IMR-90 (cell line): ENCODE results near the gene ANK3. TPM values are rescaled to one million over a fixed set of nuclear protein-coding genes. Genes with fewer than 3 reads are reported as not detected.

Experiments used
- ATAC-seq: fragments of 200-7000 bp; cut with Tn5 transposase; 2 replicates; pipeline ENCODE4 v1.9.1; 2020; ENCODE audit warnings: low read depth, mild to moderate bottlenecking, moderate library complexity
- BruUV-seq: library from RNA; stranded (reverse); fragments of 400-500 nt; replicated peaks from 2 replicates; lab custom pipeline; 2021; lab: Mats Ljungman, UMichigan
- CTCF ChIA-PET: fragments of 300-600 bp; formaldehyde crosslinking; extraction: SDS; loops from one replicate; lab custom pipeline; 2021; ENCODE audit warnings: antibody characterized with exemption; lab: Yijun Ruan, JAX
- POLR2A ChIA-PET: fragments of 300-600 bp; sonication (Branson Sonifier 250); formaldehyde crosslinking; loops from one replicate; lab custom pipeline; 2022; ENCODE audit warnings: antibody characterized with exemption; ENCODE audit not compliant: unreplicated experiment; lab: Charles Lee
- DNase-seq: peaks from one replicate; pipeline ENCODE4 v3.0.0; 2013
- H2AFZ ChIP-seq: replicated peaks from 2 replicates; pipeline ENCODE3; 2013; ENCODE audit warnings: low read length, mild to moderate bottlenecking; ENCODE audit not compliant: poor library complexity
- H2AK5ac ChIP-seq: 2 replicates; pipeline ENCODE4 v1.6.1; 2013; ENCODE audit warnings: low read depth, low read length, inconsistent platforms
- H2AK9ac ChIP-seq: replicated peaks from 2 replicates; pipeline ENCODE3; 2013; ENCODE audit warnings: mild to moderate bottlenecking, low read depth, low read length, moderate library complexity; ENCODE audit not compliant: poor library complexity
- H2BK120ac ChIP-seq: 2 replicates; pipeline ENCODE4 v1.6.1; 2013; ENCODE audit warnings: low read depth, low read length, inconsistent platforms
- H2BK15ac ChIP-seq: 3 replicates; pipeline ENCODE4 v1.6.1; 2013; ENCODE audit warnings: low read depth, low read length, inconsistent platforms
- H2BK20ac ChIP-seq: 2 replicates; pipeline ENCODE4 v1.6.1; 2013; ENCODE audit warnings: low read depth, mild to moderate bottlenecking, inconsistent platforms, low read length, moderate library complexity
- H2BK5ac ChIP-seq: 2 replicates; pipeline ENCODE4 v1.6.1; 2013; ENCODE audit warnings: mild to moderate bottlenecking, low read depth, low read length, inconsistent platforms; ENCODE audit not compliant: poor library complexity, severe bottlenecking
- H3K14ac ChIP-seq: replicated peaks from 2 replicates; pipeline ENCODE4 v1.6.1; 2013; ENCODE audit warnings: low read depth, low read length, inconsistent platforms
- H3K18ac ChIP-seq: 2 replicates; pipeline ENCODE4 v1.6.1; 2013; ENCODE audit warnings: low read depth, low read length, control low read depth
- H3K23ac ChIP-seq: 2 replicates; pipeline ENCODE4 v1.6.1; 2013; ENCODE audit warnings: low read depth, low read length, inconsistent platforms
- H3K27ac ChIP-seq: 2 replicates; pipeline ENCODE4 v1.5.1; 2013; ENCODE audit warnings: mild to moderate bottlenecking, control low read depth, low read length; ENCODE audit not compliant: insufficient read depth
- H3K27me3 ChIP-seq: 2 replicates; pipeline ENCODE4 v1.6.1; 2013; ENCODE audit warnings: low read length; ENCODE audit not compliant: control insufficient read depth, insufficient read depth
- H3K36me3 ChIP-seq: 2 replicates; pipeline ENCODE4 v1.6.1; 2013; ENCODE audit warnings: low read length, mixed read lengths; ENCODE audit not compliant: control insufficient read depth, insufficient read depth
- H3K4ac ChIP-seq: 2 replicates; pipeline ENCODE4 v1.6.1; 2013; ENCODE audit warnings: low read depth, low read length, inconsistent platforms
- H3K4me1 ChIP-seq: 2 replicates; pipeline ENCODE4 v1.6.1; 2013; ENCODE audit warnings: low read length, mixed read lengths; ENCODE audit not compliant: control insufficient read depth, insufficient read depth
- H3K4me2 ChIP-seq: 2 replicates; pipeline ENCODE4 v1.6.1; 2013; ENCODE audit warnings: low read depth, mild to moderate bottlenecking, control low read depth, low read length, moderate library complexity
- H3K4me3 ChIP-seq: 2 replicates; pipeline ENCODE4 v1.5.1; 2013; ENCODE audit warnings: low read depth, mild to moderate bottlenecking, control low read depth, low read length, moderate library complexity; ENCODE audit not compliant: insufficient read depth
- H3K56ac ChIP-seq: 2 replicates; pipeline ENCODE4 v1.6.1; 2013; ENCODE audit warnings: low read length, inconsistent platforms; ENCODE audit not compliant: insufficient read depth; ENCODE audit errors: extremely low read depth
- H3K79me1 ChIP-seq, 2 experiments: 2 replicates each; pipeline ENCODE4 v1.6.1; 2013; ENCODE audit warnings: low read length in 2 of 2, inconsistent platforms in 1 of 2, low read depth in 1 of 2
- H3K9ac ChIP-seq: 2 replicates; pipeline ENCODE4 v1.6.1; 2013; ENCODE audit warnings: low read depth, low read length, control low read depth
- H3K9me1 ChIP-seq: 2 replicates; pipeline ENCODE4 v1.6.1; 2013; ENCODE audit warnings: low read length, inconsistent platforms; ENCODE audit not compliant: insufficient read depth
- H3K9me3 ChIP-seq: 2 replicates; pipeline ENCODE4 v1.6.1; 2013; ENCODE audit warnings: low read length; ENCODE audit not compliant: control insufficient read depth, insufficient read depth
- H4K20me1 ChIP-seq: 2 replicates; pipeline ENCODE4 v1.6.1; 2013; ENCODE audit warnings: low read length, inconsistent platforms; ENCODE audit not compliant: insufficient read depth
- H4K5ac ChIP-seq: 2 replicates; pipeline ENCODE4 v1.6.1; 2013; ENCODE audit warnings: mild to moderate bottlenecking, low read depth, low read length, control low read depth
- H4K8ac ChIP-seq, 2 experiments: 2 replicates each; pipeline ENCODE4 v1.6.1; 2013; ENCODE audit warnings: low read depth in 2 of 2, low read length in 2 of 2, control low read depth in 1 of 2, inconsistent platforms in 1 of 2
- H4K91ac ChIP-seq: 2 replicates; pipeline ENCODE4 v1.6.1; 2013; ENCODE audit warnings: low read depth, low read length, inconsistent platforms; ENCODE audit not compliant: insufficient read depth
- ELK1 ChIP-seq: fragments of 150-350 bp; IDR thresholded peaks from 2 replicates; pipeline ENCODE4 v1.6.1; 2016; ENCODE audit warnings: low read depth, mild to moderate bottlenecking, low read length, moderate library complexity, borderline replicate concordance
- NFE2L2 ChIP-seq: fragments of 150-350 bp; IDR thresholded peaks from 2 replicates; pipeline ENCODE4 v1.6.1; 2016; ENCODE audit warnings: low read depth, mild to moderate bottlenecking, low read length
- RAD21 ChIP-seq: IDR thresholded peaks from 2 replicates; pipeline ENCODE4 v1.6.1; 2012; ENCODE audit warnings: low read length, improper control_type of control experiment
- SMC3 ChIP-seq: fragments of 150-350 bp; IDR thresholded peaks from 2 replicates; pipeline ENCODE4 v1.6.1; 2016; ENCODE audit warnings: low read depth, mild to moderate bottlenecking, antibody characterized with exemption, low read length, moderate library complexity
- USF2 ChIP-seq: fragments of 150-350 bp; IDR thresholded peaks from 2 replicates; pipeline ENCODE4 v1.6.1; 2017; ENCODE audit warnings: mild to moderate bottlenecking, antibody characterized with exemption, low read length, low read depth
- dilution Hi-C: fragments of 300-500 bp; cut with HindIII; formaldehyde crosslinking; loops from one replicate; pipeline ENCODE4 v1.14.3; 2018; ENCODE audit warnings: low sequenced_read_pairs; ENCODE audit not compliant: unreplicated experiment
- in situ Hi-C: fragments of 300-500 bp; cut with MboI; formaldehyde crosslinking; loops from 3 replicates; pipeline ENCODE4 v1.14.3; 2019; ENCODE audit warnings: low sequenced_read_pairs, inconsistent platforms, mixed read lengths
- intact Hi-C: fragments of 100-400 bp; cut with micrococcal nuclease; formaldehyde crosslinking; loops from 2 replicates; pipeline ENCODE4 v1.10.0; 2022
- polyA plus RNA-seq, 3 experiments: library from polyadenylated mRNA; depleted of rRNA; stranded (reverse); fragments of >200 nt; gene quantifications; 2 replicates each; pipeline ENCODE4 v1.2.3, GENCODE V29; 2012; ENCODE audit warnings: low replicate concordance in 1 of 3
- total RNA-seq: library from RNA; depleted of rRNA; stranded (reverse); fragments of >200 nt; gene quantifications from 2 replicates; pipeline ENCODE4 v1.2.3, GENCODE V29; 2012

ANK3 gene
- total and polyA plus RNA-seq, 2 of the 4 experiments (the other 2 are of a cell fraction), result 0.63 to 1.8 TPM

- no peak overlapping the region for H4K8ac ChIP-seq
- ChIA-PET CTCF (interaction anchor here (0.6 kb wide), 1 partner anchor 332 kb away, joined by 4 read pairs; no protein-coding TSS in a partner anchor), POLR2A (interaction anchor here (0.6 to 0.7 kb wide), 2 partner anchors 16 to 23 kb away, joined by 4 to 15 read pairs; no protein-coding TSS in a partner anchor)
- dilution Hi-C loops (no loop called here), in situ Hi-C loops (no loop called here), intact Hi-C loops (no loop called here)
- H4K5ac ChIP-seq, result no peak overlapping the region
- H3K4ac ChIP-seq, result no peak overlapping the region
- no peak overlapping the region for H3K18ac ChIP-seq
- no peaks in the 10 kb centered on the region for H3K9me3 ChIP-seq
- no peak overlapping the region for H2AK5ac ChIP-seq
- no peak overlapping the region for H3K9ac ChIP-seq
- no peak overlapping the region for H2AK9ac ChIP-seq
- no peak for ATAC-seq
- no peaks in the 10 kb centered on the region; the same call in 1 of the 2 replicates for H3K27me3 ChIP-seq
- no peak for DNase-seq
- H3K4me2 ChIP-seq, result no peak overlapping the region
- H3K9me1 ChIP-seq, result no peaks in the 10 kb centered on the region
- no peak overlapping the region for H2BK15ac ChIP-seq
- H3K56ac ChIP-seq, result no peak overlapping the region
- no peak overlapping the region for H2BK120ac ChIP-seq
- H4K91ac ChIP-seq, result no peak overlapping the region
- H4K20me1 ChIP-seq, result no peaks in the 10 kb centered on the region
- no peaks in the 10 kb centered on the region for H3K4me1 ChIP-seq
- H2AFZ ChIP-seq, result no peak overlapping the region
- H3K79me1 ChIP-seq, result no peaks in the 10 kb centered on the region
- H3K4me3 ChIP-seq, result no peak overlapping the region
- no peak overlapping the region for H2BK5ac ChIP-seq
- TF ChIP-seq RAD21, result no peak
- TF ChIP-seq USF2, result no peak
- no peak for TF ChIP-seq NFE2L2
- no peak for TF ChIP-seq ELK1
- no peak for TF ChIP-seq SMC3
- H3K14ac ChIP-seq, result no peak overlapping the region
- no peak overlapping the region for H2BK20ac ChIP-seq
- no peak overlapping the region for H3K23ac ChIP-seq
- H3K36me3 ChIP-seq, result no peaks in the 10 kb centered on the region
- H3K27ac ChIP-seq, result no peak overlapping the region
- BruUV-seq, result no TSS peak
Observed at GRCh38 chr10:59991117-59991516, 398.6 kb downstream of the ANK3 start.
